GM19238 (cell line): ENCODE measurements around the gene PXT1.
"Not testable (repeated sequence)": the region's sequence is repeated elsewhere in the genome, so short reads cannot be mapped to it uniquely, and the experiment has no call there.

ENCODE experiments used
- DNase-seq: peaks from one replicate; pipeline ENCODE4 v3.0.0; 2011; ENCODE audit warnings: low spot score; ENCODE audit not compliant: insufficient read length

PXT1 gene

DNA sequence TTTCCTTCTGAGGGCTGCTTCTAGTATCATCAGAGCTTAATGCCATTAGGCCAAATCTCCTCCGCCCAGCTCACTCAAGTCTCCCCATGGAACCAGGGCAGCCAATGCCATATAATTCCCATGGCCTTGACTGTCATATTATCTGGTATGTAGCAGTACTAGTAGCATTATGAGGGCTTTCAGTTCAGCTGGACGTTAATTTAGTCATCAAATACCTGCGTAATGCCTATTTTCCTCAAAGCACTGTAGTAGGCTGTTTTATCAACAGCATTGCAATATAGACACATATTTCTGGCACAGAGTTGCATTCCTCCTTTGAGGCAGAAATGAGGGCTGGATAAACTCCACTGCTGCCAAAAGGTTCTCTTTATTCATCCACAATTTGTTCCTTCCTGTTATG lies 1.8 kb upstream of the PXT1 start:
- DNase-seq, result no peak

DNA sequence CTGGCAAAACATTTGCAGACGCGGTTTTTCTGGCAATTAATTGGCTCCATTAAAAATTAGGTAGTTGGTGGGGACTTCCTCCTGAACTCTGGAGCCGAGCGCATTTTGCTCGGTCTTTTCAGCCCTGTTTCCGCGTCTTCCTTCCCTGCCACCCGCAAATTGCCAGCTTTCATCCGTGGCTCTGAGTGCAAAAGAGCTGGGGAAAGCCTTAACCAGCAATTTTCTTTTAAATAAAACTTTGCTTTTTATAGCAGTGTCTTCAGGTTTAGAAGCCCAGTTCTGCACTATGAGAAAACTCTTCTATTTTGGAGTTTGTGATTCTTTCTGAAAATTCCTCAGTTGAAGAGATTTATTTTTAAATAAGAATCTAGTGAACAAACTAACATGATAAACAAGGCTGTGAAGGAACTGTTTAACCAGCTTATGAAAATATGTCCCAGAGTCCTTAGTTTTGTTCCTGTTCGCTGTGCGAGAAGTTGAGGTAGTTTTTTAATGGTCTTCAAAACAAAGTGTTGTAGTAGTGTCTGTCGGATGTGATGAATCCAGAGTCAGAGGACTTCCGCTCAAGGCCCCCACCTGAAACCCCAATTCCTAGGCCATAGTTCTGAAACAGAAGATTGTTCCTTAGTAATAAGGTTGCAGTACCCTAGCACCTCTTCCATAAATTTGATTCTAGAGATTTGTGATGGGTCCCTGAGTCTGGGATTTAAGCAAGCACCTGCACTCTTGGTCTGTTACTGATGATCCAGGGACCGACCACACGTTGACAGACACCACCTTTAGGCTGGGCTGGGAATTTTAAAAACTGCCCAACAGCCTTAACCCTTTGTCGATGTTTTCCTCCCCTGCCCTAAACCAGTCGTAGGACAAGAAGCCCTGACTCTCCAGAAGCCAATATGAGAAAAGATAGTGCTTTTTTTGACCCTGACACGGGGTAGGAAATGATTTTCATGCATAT lies 1.1 kb upstream of the PXT1 start:
- DNase-seq, result no peak

DNA sequence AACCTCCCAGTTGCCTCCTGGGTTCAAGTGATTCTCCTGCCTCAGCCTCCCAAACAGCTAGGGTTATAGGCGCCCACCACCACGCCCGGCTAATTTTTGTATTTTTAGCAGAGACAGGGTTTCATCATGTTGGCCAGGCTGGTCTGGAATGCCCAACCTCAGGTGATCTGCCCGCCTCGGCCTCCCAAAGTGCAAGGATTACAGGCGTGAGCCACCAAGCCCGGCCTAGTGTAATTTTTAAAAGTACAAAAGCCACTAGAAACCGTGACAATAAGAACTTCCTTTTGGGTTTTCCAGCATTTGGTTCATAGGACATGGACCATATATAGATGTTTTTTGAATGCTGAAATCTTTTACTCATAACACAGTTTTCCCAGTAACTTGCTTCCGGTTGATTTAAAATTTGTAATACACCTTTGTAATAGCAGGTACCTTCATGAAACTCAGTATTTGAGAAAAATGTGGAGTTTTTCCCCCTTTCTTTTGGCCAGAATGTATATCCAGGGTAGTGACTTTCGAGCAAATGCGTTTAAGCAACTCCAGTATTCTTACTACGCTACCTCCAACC lies 467 bp downstream of the PXT1 start:
- no peak for DNase-seq

DNA sequence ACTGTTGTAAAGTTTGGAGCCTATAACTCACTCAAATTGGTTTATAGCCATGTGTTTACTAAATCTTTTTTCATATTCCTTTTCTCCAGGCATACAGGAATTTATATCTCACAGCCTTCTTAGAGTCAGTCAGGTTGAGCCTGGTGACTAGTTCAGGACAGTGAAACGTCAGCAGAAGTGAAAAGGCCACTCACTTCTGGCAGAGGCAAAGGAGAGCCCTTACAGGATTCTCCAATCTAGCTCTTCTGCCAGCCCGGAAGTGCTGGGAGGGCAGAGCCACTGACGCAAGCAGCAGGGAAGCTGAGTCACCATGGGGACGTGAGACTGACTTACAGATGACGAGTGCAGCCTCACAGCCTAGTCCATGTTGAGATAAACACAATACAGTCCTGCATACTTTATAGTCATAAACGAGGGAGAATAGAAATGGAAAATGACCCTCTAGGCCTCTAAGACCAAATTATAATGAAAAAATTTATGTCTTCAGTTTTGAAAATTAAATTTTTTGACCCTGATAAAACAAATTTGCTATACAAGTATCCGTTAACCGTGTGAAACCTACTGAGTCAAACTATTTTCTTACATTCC lies 1.3 kb downstream of the PXT1 start:
- DNase-seq, result peak; percentile 76

DNA sequence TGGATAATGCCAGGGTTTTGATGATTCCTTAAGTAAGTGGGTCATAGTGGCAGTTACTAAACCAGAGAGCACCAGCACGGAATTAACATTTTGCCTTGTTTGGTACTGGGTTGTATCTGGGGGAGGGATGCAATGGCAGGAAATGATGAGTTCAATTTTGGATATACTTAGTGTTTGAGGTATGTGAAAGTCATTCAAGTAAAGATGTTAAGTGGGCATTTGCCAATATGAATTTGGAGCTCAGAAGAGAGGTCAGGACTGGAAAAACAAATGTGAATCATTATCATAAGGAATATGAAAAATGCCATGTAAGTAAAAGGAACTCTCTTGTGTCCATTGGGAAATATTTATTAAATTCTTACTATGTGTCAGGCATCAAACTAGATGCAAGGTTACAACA lies 6.2 kb downstream of the PXT1 start:
- DNase-seq, result no peak

DNA sequence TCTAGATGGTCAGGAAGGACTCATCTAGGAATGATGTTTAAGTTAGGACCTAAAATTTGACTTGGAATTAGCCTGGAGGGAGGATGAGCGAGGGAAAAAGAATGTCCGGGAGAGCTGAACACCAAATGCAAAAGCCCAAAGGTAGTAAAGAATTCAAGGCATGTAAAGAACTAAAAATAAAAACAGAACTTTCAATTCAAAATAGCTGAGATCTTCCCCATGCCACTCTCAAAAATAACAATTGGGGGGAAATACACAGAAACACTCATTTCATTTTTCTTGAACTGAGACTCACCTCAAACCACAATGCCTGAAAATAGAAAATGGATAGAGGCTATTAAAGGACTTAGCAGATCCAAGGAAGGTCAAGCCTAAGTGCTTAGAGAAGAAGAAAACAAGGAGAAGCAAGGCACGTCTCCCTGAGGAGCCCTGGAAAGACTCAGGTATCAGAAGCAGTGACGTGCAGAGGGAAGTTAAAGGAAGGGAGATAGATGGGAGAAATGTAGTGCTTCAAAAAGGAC lies 10.4 kb downstream of the PXT1 start:
- DNase-seq, result no peak

DNA sequence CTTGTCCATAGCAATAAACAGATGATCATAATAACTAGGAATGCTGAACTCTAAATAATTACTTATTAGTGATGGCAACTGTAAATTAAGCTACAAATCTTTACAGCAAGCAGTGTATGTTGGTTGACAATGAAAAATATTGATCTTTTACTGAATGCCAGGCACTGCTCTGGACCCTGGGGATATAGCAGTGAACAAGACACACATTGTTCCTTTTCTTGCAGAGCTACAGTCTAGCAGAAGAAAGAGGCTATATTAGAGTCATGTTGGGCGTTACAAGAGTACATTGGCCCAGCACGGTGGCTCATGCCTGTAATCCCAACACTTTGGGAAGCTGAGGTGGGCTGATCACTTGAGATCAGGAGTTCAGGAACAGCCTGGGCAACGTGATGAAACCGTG lies 11.5 kb downstream of the PXT1 start:
- no peak for DNase-seq

DNA sequence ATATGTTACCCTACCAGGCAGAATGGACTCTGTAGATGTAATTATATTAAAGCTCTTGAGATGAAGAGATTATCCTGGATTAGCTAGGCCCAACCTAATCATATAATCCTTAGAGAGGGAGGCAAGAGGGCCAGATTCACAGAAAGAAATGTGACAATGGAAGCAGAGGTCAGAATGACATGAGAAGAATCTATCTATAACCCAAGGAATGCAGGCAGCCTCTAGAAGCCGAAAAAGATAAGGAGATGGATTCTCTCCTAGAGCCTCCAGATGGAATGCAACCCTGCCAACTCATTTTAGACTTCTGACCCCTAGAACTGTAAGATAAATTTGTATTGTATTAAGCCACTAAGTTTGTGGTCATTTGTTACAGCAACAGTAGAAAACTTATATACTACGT lies 12.3 kb downstream of the PXT1 start:
- DNase-seq, result no peak

DNA sequence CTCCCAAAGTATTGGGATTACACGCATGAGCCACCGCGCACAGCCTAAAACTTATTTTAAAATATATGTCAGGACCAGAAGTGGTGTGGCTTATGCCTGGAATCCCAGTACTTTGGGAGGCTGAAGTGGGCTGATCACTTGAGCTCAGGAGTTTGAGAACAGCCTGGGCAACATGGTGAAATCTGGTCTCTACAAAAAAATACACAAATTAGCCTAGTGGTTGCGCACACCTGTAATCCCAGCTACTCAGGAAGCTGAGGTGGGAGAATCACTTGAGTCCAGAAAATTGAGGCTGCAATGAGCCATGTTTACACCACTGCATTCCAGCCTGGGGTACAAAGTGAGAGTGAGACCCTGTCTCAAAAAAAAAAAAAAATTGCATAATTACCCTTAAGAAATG lies 13.7 kb downstream of the PXT1 start:
- DNase-seq, result no peak

DNA sequence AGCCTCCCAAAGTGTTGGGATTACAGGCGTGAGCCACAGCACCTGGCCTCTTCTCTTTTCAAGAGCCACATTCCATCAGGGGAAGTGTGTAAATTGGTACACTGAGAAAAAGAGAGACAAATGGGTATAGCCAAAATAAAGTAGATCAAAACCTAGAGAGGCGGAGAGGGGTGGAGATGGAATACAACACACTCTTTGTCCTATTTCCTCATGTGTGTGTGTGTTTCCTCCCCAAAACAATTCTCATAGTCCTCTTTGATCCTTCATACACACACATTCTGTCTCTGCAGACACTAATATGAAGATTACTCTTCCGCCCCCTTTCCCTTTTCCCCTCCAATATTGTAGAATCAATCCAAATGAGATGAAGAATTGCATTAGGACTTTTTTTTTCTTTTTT lies 16.0 kb downstream of the PXT1 start:
- DNase-seq, result no peak

DNA sequence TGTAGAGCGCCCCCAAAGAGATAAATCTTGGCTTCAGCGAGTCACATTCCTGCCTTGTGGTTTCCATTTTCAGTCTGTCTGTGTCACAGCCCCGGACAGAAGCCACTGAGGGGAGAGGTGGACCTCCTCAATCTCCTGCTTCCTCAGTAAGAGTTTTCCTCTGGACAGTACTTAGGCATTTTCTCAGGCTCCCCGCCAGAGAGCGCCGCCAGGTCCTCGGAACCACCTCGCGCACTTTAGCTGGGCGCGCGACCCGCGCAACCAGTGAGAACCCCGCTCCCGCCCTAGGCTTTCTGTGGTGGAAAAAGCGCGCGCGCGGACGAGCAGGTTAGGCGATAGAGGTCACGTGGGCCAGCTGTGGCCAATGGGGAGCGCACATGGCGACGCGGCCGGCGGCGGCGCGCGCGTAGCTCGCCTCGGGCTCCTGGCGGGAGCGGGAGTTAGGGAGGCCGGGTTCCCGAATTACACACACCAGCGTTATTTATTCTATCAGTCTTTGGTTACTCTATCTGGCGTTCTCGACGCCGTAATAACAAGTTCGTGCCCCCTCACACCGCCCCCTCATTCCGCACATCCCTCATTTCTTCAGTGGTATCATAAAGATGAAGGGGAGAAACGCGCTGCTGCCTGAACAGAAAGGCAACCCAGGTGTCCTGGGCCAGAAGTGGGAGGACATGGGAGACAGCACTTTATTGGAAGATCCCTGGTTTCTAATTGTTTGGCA lies 19.4 kb downstream of the PXT1 start:
- DNase-seq, result peak; percentile 96

DNA sequence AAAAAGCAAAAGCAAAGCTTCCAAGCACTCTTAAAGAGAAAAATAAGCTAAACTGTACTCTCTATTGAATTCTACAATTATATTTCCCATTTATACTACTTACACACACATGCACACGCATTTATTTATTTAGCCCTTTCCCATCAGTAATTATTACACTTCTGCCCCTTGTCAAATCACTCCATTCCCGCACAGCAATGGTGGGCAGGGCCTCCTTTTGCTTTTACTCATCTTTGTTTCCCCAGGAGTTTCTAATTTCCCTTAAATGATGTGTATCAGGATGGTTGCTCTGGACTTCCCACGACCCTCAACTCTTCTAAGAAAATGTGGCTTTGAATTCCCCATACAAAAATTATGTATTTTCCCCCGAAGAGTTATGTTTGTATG lies 19.9 kb downstream of the PXT1 start:
- no peak for DNase-seq

DNA sequence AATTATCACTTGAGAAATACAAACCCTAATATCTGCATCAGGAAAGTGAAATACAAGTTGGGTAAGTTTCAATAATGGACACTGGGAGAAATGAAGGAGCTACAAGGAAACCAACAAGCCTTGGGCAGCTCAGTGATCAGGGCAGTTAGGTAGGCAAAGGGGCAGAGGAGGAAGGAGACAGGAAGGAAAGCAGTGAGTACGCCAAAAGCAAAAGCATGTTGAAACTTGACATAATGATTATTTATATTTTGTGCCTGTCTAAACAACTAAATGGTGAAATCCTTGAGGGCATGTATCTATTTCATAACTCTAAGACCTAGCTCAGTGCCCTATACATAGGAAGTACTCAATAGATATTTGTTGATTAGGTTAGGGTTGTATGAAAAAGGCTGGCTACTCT lies 23.3 kb downstream of the PXT1 start:
- no peak for DNase-seq

DNA sequence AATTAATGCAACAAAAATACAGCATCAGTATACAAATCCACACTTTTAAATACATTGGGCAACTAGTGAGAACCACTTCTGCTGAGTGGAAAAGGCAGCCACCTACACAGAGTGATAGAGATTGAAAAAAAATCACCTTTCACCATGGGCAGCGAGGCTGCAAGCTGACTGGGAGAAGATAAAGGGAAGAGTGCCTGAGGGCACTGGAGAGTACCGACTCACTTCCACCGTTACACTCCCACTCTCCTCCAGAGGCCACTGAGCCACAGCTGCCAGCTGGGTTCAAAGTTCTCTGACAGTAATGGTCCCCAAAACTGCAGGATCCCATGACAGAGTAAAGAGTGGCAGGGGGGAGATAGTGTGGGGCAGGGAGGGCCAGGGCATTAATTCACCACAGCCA lies 24.1 kb downstream of the PXT1 start:
- DNase-seq, result no peak

DNA sequence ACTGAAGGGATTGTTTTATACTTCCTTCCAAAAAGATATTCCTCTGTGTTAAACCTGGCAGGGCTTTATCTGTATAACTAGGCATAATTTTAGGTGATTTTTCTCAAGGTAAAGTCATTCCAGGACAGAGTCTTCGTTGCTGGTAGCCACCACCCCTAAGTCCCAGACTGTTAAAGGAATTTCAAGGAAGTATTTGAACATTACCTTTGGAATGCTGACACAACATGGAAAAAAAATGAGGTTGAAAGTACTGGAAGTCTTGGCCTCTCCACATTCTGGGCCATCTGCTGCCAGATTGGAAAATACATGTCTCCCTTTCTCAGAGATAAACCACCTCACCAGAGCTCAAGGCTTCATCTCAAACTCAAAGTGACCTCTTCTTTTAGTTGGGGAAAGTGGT lies 28.2 kb downstream of the PXT1 start:
- DNase-seq, result no peak

DNA sequence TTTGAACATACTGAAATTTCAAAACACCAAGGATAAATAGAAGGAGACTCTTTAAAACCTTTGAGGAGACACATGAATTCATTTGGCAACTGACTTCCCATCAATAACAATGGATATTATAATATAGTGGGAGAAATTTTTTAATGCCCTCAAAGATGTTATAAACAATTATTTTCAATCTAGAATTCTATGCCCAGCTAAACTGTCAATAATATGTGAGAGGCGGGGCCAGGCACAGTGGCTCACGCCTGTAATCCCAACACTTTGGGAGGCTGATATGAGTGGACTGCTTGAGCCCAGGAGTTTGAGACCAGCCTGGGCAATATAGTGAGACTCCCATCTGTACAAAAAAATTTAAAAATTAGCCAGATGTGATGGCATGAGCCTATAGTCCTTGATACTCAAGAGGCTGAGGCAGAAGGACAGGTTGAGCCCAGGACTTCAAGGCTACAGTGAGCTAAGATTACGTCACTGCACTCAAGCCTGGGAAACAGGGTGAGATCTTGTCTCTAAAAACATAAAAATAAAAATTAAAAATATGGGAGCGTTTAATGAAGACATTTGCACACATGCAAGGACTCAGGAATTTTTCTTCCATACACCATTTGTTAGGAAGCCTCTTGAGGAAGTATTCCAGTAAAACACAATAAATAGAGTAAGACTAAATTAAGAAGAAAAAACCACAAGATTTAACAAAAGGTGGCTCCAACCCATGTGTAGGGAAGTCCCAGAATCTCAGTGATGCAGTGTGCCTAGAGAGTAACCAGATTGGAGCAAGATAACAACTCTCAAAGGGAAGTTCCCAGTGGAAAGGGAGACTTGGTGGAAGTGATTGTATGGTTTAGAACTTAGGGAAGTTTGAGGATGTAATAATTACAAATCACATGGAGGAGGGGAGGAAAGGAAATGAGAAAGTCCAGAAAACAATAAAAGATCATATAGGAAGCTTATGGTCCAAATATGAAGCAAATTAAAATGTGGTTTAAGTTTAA lies 28.9 kb downstream of the PXT1 start:
- no peak for DNase-seq

DNA sequence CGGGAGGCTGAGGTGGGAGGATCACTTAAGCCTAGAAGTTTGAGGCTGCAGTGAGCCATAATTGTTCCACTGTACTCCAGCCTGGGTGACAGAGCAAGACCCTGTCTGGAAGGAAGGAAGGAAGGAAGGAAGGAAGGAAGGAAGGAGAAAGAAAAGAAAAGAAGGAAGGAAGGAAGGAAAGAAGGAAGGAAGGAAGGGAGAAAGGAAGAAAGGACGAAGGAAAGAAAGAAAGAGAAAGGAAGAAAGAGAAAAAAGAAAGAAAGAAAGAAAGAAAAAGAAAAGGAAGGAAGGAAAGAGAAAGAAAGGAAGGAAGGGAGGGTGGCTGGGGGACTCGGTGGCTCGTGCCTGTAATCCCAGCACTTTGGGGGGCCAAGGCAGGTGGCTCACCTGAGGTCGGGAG lies 32.9 kb downstream of the PXT1 start:
- not testable (repeated sequence) for DNase-seq

DNA sequence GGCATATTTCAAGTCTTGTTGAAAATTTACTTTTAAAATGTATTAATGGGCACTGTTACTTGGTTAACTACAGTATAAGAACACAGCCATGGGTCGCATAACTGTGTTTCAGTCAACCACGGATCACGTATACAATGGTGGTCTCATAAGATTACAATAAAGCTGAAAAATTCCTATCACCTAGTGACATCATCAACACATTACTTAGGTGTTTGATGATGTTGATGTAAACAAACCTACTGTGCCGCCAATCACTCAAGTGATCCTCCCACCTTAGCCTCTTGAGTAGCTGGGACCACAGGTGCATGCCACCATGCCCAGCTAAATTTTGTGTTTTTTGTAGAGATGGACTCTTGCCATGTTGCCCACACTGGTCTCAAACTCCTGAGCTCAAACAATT lies 38.5 kb downstream of the PXT1 start:
- DNase-seq, result no peak

DNA sequence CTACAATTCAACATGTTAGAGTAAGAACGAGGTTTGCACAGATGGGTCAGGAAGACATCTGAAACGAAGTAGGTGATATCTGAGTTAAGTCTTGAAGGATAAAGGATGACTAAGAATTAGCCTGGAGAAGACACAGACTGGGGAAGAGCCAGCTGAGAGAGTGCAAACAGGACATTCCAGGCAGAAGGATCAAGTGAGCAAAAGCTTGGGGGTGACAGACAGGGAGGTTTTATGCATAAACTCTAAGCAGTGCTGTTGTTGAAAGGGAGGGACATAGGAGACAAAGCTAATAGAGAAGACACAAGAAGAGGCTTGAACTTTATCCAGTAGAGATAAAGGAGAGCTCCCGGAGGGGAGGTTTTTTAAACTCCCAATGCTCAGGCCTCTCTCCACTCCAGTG lies 40.2 kb downstream of the PXT1 start:
- no peak for DNase-seq

DNA sequence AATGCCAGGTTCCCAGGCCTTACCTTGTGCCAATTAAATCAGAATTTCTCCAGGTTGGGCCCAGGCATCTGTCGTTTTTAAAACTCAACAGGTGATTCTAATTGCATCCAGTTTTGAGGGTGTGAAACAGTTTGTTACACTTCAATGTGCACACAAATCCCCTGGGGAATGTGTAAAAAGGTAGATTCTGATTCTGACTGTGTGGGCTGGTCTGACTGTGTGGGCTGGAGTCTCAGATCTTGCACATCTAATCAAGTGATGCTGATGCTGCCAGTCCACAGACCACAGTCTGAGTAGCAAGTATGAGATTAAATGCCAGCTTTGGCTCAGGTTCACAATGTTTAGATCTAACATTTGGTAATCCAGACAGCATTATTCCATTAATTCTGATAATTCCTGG lies 42.7 kb downstream of the PXT1 start:
- DNase-seq, result no peak

DNA sequence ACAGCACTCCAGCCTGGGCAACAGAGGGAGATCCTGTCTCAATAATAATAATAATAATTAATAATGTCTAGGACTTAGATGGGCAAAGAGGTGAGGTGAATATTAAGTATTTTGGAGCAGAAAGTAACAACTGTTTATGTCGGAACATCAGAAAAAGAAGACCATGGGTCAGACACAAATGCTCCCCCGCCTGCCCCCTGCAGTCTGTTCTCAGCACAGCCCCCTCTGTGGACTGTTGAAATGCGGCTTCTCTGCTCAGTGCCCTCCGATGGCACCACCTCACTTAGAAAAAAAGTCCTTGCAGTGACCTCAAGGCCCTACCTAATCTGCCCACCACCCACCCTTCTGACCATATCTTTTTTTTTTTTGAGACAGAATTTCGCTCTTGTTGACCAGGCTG lies 50.0 kb downstream of the PXT1 start:
- no peak for DNase-seq
